MM.1S (cell line): ENCODE data around the gene TM9SF2.

Experiments used
- EZH2 ChIP-seq: fragments of 300-600 bp; sonication (generic); optimal IDR thresholded peaks from 2 replicates; pipeline ENCODE3; 2017; ENCODE audit warnings: low read depth, mild to moderate bottlenecking, antibody characterized with exemption, low read length, mixed read lengths
- EZH2phosphoT487 ChIP-seq: fragments of 300-600 bp; sonication (generic); IDR thresholded peaks from 2 replicates; pipeline ENCODE4 v1.6.1; 2018; ENCODE audit warnings: antibody characterized with exemption, low read length
- TF ChIP-seq, protein P1 (sequence below): fragments of 300-600 bp; sonication (generic); IDR thresholded peaks from 2 replicates; pipeline ENCODE4 v1.5.1; 2016; ENCODE audit warnings: antibody characterized with exemption, low read length, mixed read lengths

GRCh38 chr13:99526549-99526948 is 25.3 kb downstream of the TM9SF2 start:
- TF ChIP-seq, protein P1, sequence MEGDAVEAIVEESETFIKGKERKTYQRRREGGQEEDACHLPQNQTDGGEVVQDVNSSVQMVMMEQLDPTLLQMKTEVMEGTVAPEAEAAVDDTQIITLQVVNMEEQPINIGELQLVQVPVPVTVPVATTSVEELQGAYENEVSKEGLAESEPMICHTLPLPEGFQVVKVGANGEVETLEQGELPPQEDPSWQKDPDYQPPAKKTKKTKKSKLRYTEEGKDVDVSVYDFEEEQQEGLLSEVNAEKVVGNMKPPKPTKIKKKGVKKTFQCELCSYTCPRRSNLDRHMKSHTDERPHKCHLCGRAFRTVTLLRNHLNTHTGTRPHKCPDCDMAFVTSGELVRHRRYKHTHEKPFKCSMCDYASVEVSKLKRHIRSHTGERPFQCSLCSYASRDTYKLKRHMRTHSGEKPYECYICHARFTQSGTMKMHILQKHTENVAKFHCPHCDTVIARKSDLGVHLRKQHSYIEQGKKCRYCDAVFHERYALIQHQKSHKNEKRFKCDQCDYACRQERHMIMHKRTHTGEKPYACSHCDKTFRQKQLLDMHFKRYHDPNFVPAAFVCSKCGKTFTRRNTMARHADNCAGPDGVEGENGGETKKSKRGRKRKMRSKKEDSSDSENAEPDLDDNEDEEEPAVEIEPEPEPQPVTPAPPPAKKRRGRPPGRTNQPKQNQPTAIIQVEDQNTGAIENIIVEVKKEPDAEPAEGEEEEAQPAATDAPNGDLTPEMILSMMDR, result no peak
- TF ChIP-seq EZH2 (no peak), EZH2phosphoT487 (no peak)
